H1 (cell line): ENCODE results near the gene PPM1M. TPM values are rescaled to one million over a fixed set of nuclear protein-coding genes. Genes with fewer than 3 reads are reported as not detected.
A peak's percentile ranks its signal among the peaks of the same experiment; 100 is the strongest.

Experiments
- CTCF ChIA-PET: fragments of 300-600 bp; sonication (Branson Sonifier 250); formaldehyde crosslinking; loops from one replicate; lab custom pipeline; 2021; ENCODE audit not compliant: partially characterized antibody; lab: Charles Lee
- POLR2A ChIA-PET: fragments of 300-600 bp; sonication (Branson Sonifier 250); formaldehyde crosslinking; loops from one replicate; lab custom pipeline; 2021; ENCODE audit warnings: inconsistent platforms; ENCODE audit not compliant: partially characterized antibody; lab: Charles Lee
- DNase-seq, 2 experiments: peaks; one replicate each; pipeline versions ENCODE4 v3.0.0 to v3.0.0-alpha.2; 2010 to 2022; ENCODE audit warnings: low spot score in 2 of 2, low read depth in 1 of 2, mixed read lengths in 1 of 2
- FAIRE-seq: peaks from 2 replicates; lab custom pipeline; 2011; peaks lifted over from hg19 to GRCh38; lab: Jason Lieb, UNC
- H2AFZ ChIP-seq: 2 replicates; pipeline ENCODE4 v1.8.1; 2012; ENCODE audit warnings: low read length, inconsistent platforms
- H2AK5ac ChIP-seq: 2 replicates; pipeline ENCODE4 v1.6.1; 2013; ENCODE audit warnings: low read depth, low read length
- H2BK120ac ChIP-seq: replicated peaks from 2 replicates; pipeline ENCODE3; 2013; ENCODE audit warnings: low read depth, low read length, inconsistent platforms
- H2BK12ac ChIP-seq: 2 replicates; pipeline ENCODE4 v1.6.1; 2013; ENCODE audit warnings: low read depth, low read length
- H2BK15ac ChIP-seq: 2 replicates; pipeline ENCODE4 v1.6.1; 2013; ENCODE audit warnings: low read length
- H2BK20ac ChIP-seq: 2 replicates; pipeline ENCODE4 v1.6.1; 2013; ENCODE audit warnings: low read length
- H2BK5ac ChIP-seq: 2 replicates; pipeline ENCODE4 v1.6.1; 2013; ENCODE audit warnings: low read depth, low read length
- H3K14ac ChIP-seq: 2 replicates; pipeline ENCODE4 v1.6.1; 2013; ENCODE audit warnings: inconsistent platforms; ENCODE audit not compliant: insufficient read length
- H3K18ac ChIP-seq: 2 replicates; pipeline ENCODE4 v1.6.1; 2013; ENCODE audit warnings: low read length; ENCODE audit errors: extremely low read depth
- H3K23ac ChIP-seq: 2 replicates; pipeline ENCODE4 v1.6.1; 2013; ENCODE audit warnings: inconsistent platforms; ENCODE audit not compliant: insufficient read length
- H3K23me2 ChIP-seq: 2 replicates; pipeline ENCODE4 v1.6.1; 2013; ENCODE audit warnings: low read depth, low read length
- H3K27ac ChIP-seq: 2 replicates; pipeline ENCODE4 v1.6.1; 2011; ENCODE audit warnings: low read depth, low read length, inconsistent platforms
- H3K27me3 ChIP-seq, 4 experiments: replicated peaks in 1 of 4; 1 replicate in 1 of 4; 2 replicates in 3 of 4; pipeline versions ENCODE4 v1.6.1 to v1.8.1; 2011 to 2013; ENCODE audit warnings: low read length in 3 of 4, mild to moderate bottlenecking in 3 of 4, inconsistent platforms in 2 of 4, mixed read lengths in 2 of 4, moderate library complexity in 1 of 4; ENCODE audit not compliant: control insufficient read depth in 3 of 4, insufficient read depth in 3 of 4; ENCODE audit errors: extremely low read depth in 1 of 4
- H3K36me3 ChIP-seq, 4 experiments: 2 replicates each; pipeline versions ENCODE4 v1.6.1 to v1.8.1; 2011 to 2013; ENCODE audit warnings: mild to moderate bottlenecking in 4 of 4, low read length in 3 of 4, moderate library complexity in 2 of 4, control low read depth in 1 of 4, inconsistent platforms in 1 of 4; ENCODE audit not compliant: insufficient read depth in 4 of 4, control insufficient read depth in 2 of 4
- H3K4ac ChIP-seq: replicated peaks from 2 replicates; pipeline ENCODE3; 2013; ENCODE audit warnings: low read length, low read depth, mixed read lengths, inconsistent platforms; ENCODE audit not compliant: insufficient read length
- H3K4me1 ChIP-seq, 4 experiments: replicated peaks in 1 of 4; 1 replicate in 1 of 4; 2 replicates in 3 of 4; pipeline versions ENCODE4 v1.6.1 to v1.8.1; 2011 to 2013; ENCODE audit warnings: low read length in 3 of 4, inconsistent platforms in 2 of 4, mixed read lengths in 1 of 4; ENCODE audit not compliant: insufficient read depth in 4 of 4, control insufficient read depth in 3 of 4
- H3K4me2 ChIP-seq, 2 experiments: 2 replicates each; pipeline versions ENCODE4 v1.6.1 to v1.8.1; 2011 to 2013; ENCODE audit warnings: low read depth in 2 of 2, low read length in 2 of 2, control low read depth in 1 of 2, inconsistent platforms in 1 of 2, mild to moderate bottlenecking in 1 of 2; ENCODE audit not compliant: insufficient read depth in 1 of 2
- H3K4me3 ChIP-seq, 4 experiments: fragments of 200-600, 300-600 bp in 1 of 4; sonication (generic), shearing (Covaris generic), sonication (Bioruptor Twin) in 1 of 4; 2 replicates each; pipeline versions ENCODE4 v1.5.1 to v1.8.1; 2011 to 2016; ENCODE audit warnings: low read length in 4 of 4, low read depth in 3 of 4, control low read depth in 2 of 4, inconsistent platforms in 2 of 4, mild to moderate bottlenecking in 2 of 4, mixed read lengths in 1 of 4, moderate library complexity in 1 of 4; ENCODE audit not compliant: insufficient read depth in 2 of 4; ENCODE audit errors: extremely low read depth in 1 of 4
- H3K56ac ChIP-seq: replicated peaks from 2 replicates; pipeline ENCODE3; 2013; ENCODE audit warnings: low read depth, mild to moderate bottlenecking, mixed read lengths, low read length, inconsistent platforms; ENCODE audit not compliant: insufficient read length
- H3K79me1 ChIP-seq: 2 replicates; pipeline ENCODE4 v1.6.1; 2013; ENCODE audit warnings: low read depth, low read length, control low read depth
- H3K79me2 ChIP-seq, 2 experiments: 2 replicates each; pipeline versions ENCODE4 v1.6.1 to v1.8.1; 2012 to 2013; ENCODE audit warnings: low read length in 2 of 2, mild to moderate bottlenecking in 2 of 2, inconsistent platforms in 1 of 2; ENCODE audit not compliant: insufficient read depth in 2 of 2, control insufficient read depth in 1 of 2
- H3K9ac ChIP-seq, 4 experiments: replicated peaks in 1 of 4; 1 replicate in 1 of 4; 2 replicates in 3 of 4; pipeline versions ENCODE4 v1.6.1 to v1.8.1; 2011 to 2013; ENCODE audit warnings: low read depth in 3 of 4, low read length in 3 of 4, control low read depth in 2 of 4, mild to moderate bottlenecking in 2 of 4, moderate library complexity in 2 of 4, inconsistent platforms in 1 of 4; ENCODE audit errors: extremely low read depth in 1 of 4
- H3K9me3 ChIP-seq, 2 experiments: 2 replicates each; pipeline versions ENCODE4 v1.6.1 to v1.8.1; 2012 to 2013; ENCODE audit warnings: mild to moderate bottlenecking in 2 of 2, moderate library complexity in 2 of 2, control low read depth in 1 of 2, inconsistent platforms in 1 of 2, low read depth in 1 of 2, low read length in 1 of 2, mixed read lengths in 1 of 2; ENCODE audit not compliant: insufficient read depth in 2 of 2
- H4K20me1 ChIP-seq, 2 experiments: replicated peaks in 1 of 2; 2 replicates each; pipeline versions ENCODE3 to v1.8.1; 2011 to 2013; ENCODE audit warnings: inconsistent platforms in 2 of 2, low read length in 2 of 2, mild to moderate bottlenecking in 1 of 2; ENCODE audit not compliant: insufficient read depth in 2 of 2, control insufficient read depth in 1 of 2
- H4K5ac ChIP-seq: 2 replicates; pipeline ENCODE4 v1.6.1; 2013; ENCODE audit warnings: low read length, low read depth, mixed read lengths, inconsistent platforms; ENCODE audit not compliant: insufficient read length
- H4K8ac ChIP-seq: 2 replicates; pipeline ENCODE4 v1.8.0; 2013; ENCODE audit warnings: mild to moderate bottlenecking, moderate library complexity, low read length, inconsistent platforms; ENCODE audit not compliant: insufficient read depth; ENCODE audit errors: extremely low read depth
- H4K91ac ChIP-seq: replicated peaks from 2 replicates; pipeline ENCODE3; 2013; ENCODE audit warnings: low read length, mixed read lengths, inconsistent platforms; ENCODE audit not compliant: insufficient read length
- ASH2L ChIP-seq: fragments of 200-600, 300-600 bp; sonication (generic); IDR thresholded peaks from one replicate; pipeline ENCODE4 v1.7.1; 2017; ENCODE audit warnings: low read length
- EGR1 ChIP-seq: IDR thresholded peaks from 2 replicates; pipeline ENCODE4 v1.6.1; 2011; ENCODE audit warnings: low read depth, low read length, borderline replicate concordance
- JUN ChIP-seq: IDR thresholded peaks from 2 replicates; pipeline ENCODE4 v1.6.1; 2011; ENCODE audit warnings: low read depth, mild to moderate bottlenecking, improper control_type of control experiment, low read length
- KDM1A ChIP-seq: fragments of 200-600, 300-600 bp; sonication (generic); IDR thresholded peaks from 2 replicates; pipeline ENCODE4 v1.7.1; 2016; ENCODE audit warnings: mild to moderate bottlenecking, low read length, borderline replicate concordance
- POLR2AphosphoS5 ChIP-seq: IDR thresholded peaks from 2 replicates; pipeline ENCODE4 v1.6.1; 2011; ENCODE audit warnings: low read depth, low read length
- SAP30 ChIP-seq: fragments of 300-600 bp; sonication (generic); IDR thresholded peaks from 2 replicates; pipeline ENCODE4 v1.7.1; 2012; ENCODE audit warnings: low read length, moderate library complexity, mild to moderate bottlenecking, inconsistent platforms; ENCODE audit not compliant: insufficient read depth, insufficient replicate concordance
- SP1 ChIP-seq: IDR thresholded peaks from 2 replicates; pipeline ENCODE4 v1.6.1; 2011; ENCODE audit warnings: low read depth, low read length
- TAF1 ChIP-seq: IDR thresholded peaks from 2 replicates; pipeline ENCODE4 v1.6.1; 2011; ENCODE audit warnings: mild to moderate bottlenecking, low read depth, low read length
- WGBS, 2 experiments: shearing (Covaris generic) in 1 of 2; methylation state at CpG; one replicate each; pipeline versions ENCODE4 v1.1.6 to v1.1.7; 2013 to 2015; ENCODE audit warnings: low lambda C conversion rate in 2 of 2, mixed read lengths in 2 of 2, inconsistent platforms in 1 of 2, low coverage in 1 of 2, missing lambda C conversion rate in 1 of 2; ENCODE audit not compliant: insufficient replicate concordance in 2 of 2, insufficient coverage in 1 of 2, insufficient read length in 1 of 2; ENCODE audit errors: extremely low coverage in 1 of 2, missing lambda C conversion rate in 1 of 2; 5-methylcytosine and 5-hydroxymethylcytosine counted together
- polyA plus RNA-seq, 7 experiments: library from polyadenylated mRNA; depleted of rRNA in 3 of 7; stranded (reverse) in 5 of 7; unstranded in 2 of 7; fragments of >200 nt in 5 of 7; fragments of 200-250 nt in 2 of 7; gene quantifications; 1 replicate in 5 of 7; 2 replicates in 1 of 7; 4 replicates in 1 of 7; pipeline versions ENCODE4 v1.2.1 to v1.2.3, GENCODE V29; 2011 to 2013; ENCODE audit warnings: missing spikeins in 2 of 7, mixed read lengths in 2 of 7
- total RNA-seq: library from RNA; stranded (reverse); fragmentation: NEBNext Ultra II Directional; extraction: Animal tissue kit (Norgen Biotek cat#: 25700); gene quantifications from 2 replicates; pipeline ENCODE4 v1.2.1, GENCODE V29; 2021

Gene PPM1M
- total and polyA plus RNA-seq, 2 of the 8 experiments (the other 6 are each of a cell fraction or from before 2014, with no cell fraction given) = 5.2 to 6.3 TPM

GRCh38 chr3:52238193-52238760 is 7.3 kb upstream of the PPM1M start:
- H3K36me3 ChIP-seq = no peaks in the 10 kb centered on the region
- no peak overlapping the region for H2BK20ac ChIP-seq
- peak overlapping the region; percentile 21; the same call in 1 of the 2 replicates for H2BK15ac ChIP-seq
- H3K27me3 ChIP-seq = no peaks in the 10 kb centered on the region
- CTCF ChIA-PET = interaction anchor here (0.7 to 14.4 kb wide), 12 partner anchors 6 to 224 kb away, joined by 3 to 336 read pairs (median 6); partner anchors contain the start of genes PPM1M, TLR9 and WDR82
- 34% methylated on average over 11 of the region's 11 CpGs; no CpG with 5 or more reads in 1 of the 2 experiments for WGBS, 2 experiments
- H3K23me2 ChIP-seq = peaks cover 9% of the 10 kb centered on the region
- peaks cover 2 to 7% of the 10 kb centered on the region in 2 experiments for H4K20me1 ChIP-seq
- H3K56ac ChIP-seq = peak overlapping the region; percentile 24
- no peak overlapping the region; the same call in 1 of the 2 replicates for H4K8ac ChIP-seq
- H2BK120ac ChIP-seq = peak overlapping the region; percentile 73
- peak overlapping the region; percentile 54 for H2AK5ac ChIP-seq
- H3K9ac ChIP-seq = peak overlapping the region in 2 of 4 experiments; percentile 25 to 61; a peak in 3 of 7 replicates
- H2BK5ac ChIP-seq = peak overlapping the region; percentile 96; the same call in 1 of the 2 replicates
- peak overlapping the region; percentile 28; the same call in 1 of the 2 replicates for H2BK12ac ChIP-seq
- peak overlapping the region; percentile 16 for H4K5ac ChIP-seq
- H3K14ac ChIP-seq = peak overlapping the region; percentile 78
- TF ChIP-seq JUN (no peak), EGR1 (0 out of 2 replicates have a peak, but pooled peaks have one; percentile 10), SP1 (peak; percentile 89), KDM1A (peak; percentile 95; the same call in 1 of the 2 replicates), SAP30 (peak; percentile 22), TAF1 (0 out of 2 replicates have a peak, but pooled peaks have one; percentile 13), ASH2L (peak; percentile 24), POLR2AphosphoS5 (no peak)
- peak overlapping the region; percentile 78 to 98 for H3K4me2 ChIP-seq
- H3K79me2 ChIP-seq = peaks cover 0 to 15% of the 10 kb centered on the region in 2 experiments; a peak in 2 of 4 replicates
- H4K91ac ChIP-seq = peak overlapping the region; percentile 78
- peak overlapping the region; percentile 72 to 95 (median 91) for H3K4me3 ChIP-seq
- DNase-seq = peak in 1 of 2 experiments; percentile 59
- peaks cover 15 to 42% (median 28%) of the 10 kb centered on the region in 4 experiments for H3K4me1 ChIP-seq
- H3K27ac ChIP-seq = no peak overlapping the region
- no peak overlapping the region for H2AFZ ChIP-seq
- H3K23ac ChIP-seq = peak overlapping the region; percentile 93
- FAIRE-seq = no peak
- H3K18ac ChIP-seq = peak overlapping the region; percentile 65
- H3K79me1 ChIP-seq = peaks cover 15% of the 10 kb centered on the region
- POLR2A ChIA-PET = interaction anchor here (0.7 to 6.5 kb wide), 15 partner anchors 7 to 246 kb away, joined by 3 to 69 read pairs (median 4); partner anchors contain the start of genes GLYCTK, PPM1M, RPL29 and TLR9
- peak overlapping the region; percentile 3 for H3K4ac ChIP-seq
- no peaks in the 10 kb centered on the region for H3K9me3 ChIP-seq
